HEK293 (cell line): ENCODE results near the gene NDUFS8.

Experiments used
- BCL11A ChIP-seq: fragments of 450-650 bp; formaldehyde crosslinking; IDR thresholded peaks from 2 replicates; pipeline ENCODE4 v1.5.1; 2016; ENCODE audit warnings: low read depth, missing biosample characterization, missing genetic modification characterization
- EGR2 ChIP-seq: fragments of 450-650 bp; formaldehyde crosslinking; IDR thresholded peaks from 2 replicates; pipeline ENCODE4 v1.5.1; 2016; ENCODE audit warnings: low read depth, missing biosample characterization, missing genetic modification characterization
- GLIS1 ChIP-seq: fragments of 450-650 bp; formaldehyde crosslinking; IDR thresholded peaks from 2 replicates; pipeline ENCODE4 v1.5.1; 2016; ENCODE audit warnings: missing biosample characterization, missing genetic modification characterization
- HOXA7 ChIP-seq: sonication (generic); formaldehyde crosslinking; IDR thresholded peaks from 2 replicates; pipeline ENCODE4 v1.8.1; 2022; ENCODE audit warnings: missing genetic modification reagents, borderline replicate concordance
- KLF7 ChIP-seq: fragments of 450-650 bp; formaldehyde crosslinking; IDR thresholded peaks from 2 replicates; pipeline ENCODE4 v1.5.1; 2016; ENCODE audit warnings: missing biosample characterization, missing genetic modification characterization, borderline replicate concordance
- MYNN ChIP-seq: fragments of 450-650 bp; formaldehyde crosslinking; IDR thresholded peaks from 2 replicates; pipeline ENCODE4 v1.5.1; 2016; ENCODE audit warnings: missing biosample characterization, missing genetic modification characterization, borderline replicate concordance
- SCRT1 ChIP-seq: fragments of 450-650 bp; formaldehyde crosslinking; IDR thresholded peaks from 2 replicates; pipeline ENCODE4 v1.5.1; 2016; ENCODE audit warnings: missing biosample characterization, missing genetic modification characterization, borderline replicate concordance
- YY2 ChIP-seq: fragments of 450-650 bp; formaldehyde crosslinking; IDR thresholded peaks from 2 replicates; pipeline ENCODE4 v1.5.1; 2016; ENCODE audit warnings: missing biosample characterization, missing genetic modification characterization
- ZBTB17 ChIP-seq: fragments of 450-650 bp; formaldehyde crosslinking; IDR thresholded peaks from 2 replicates; pipeline ENCODE4 v1.5.1; 2016; ENCODE audit warnings: missing biosample characterization, missing genetic modification characterization
- ZNF114 ChIP-seq: fragments of 450-650 bp; formaldehyde crosslinking; IDR thresholded peaks from 2 replicates; pipeline ENCODE4 v1.5.0; 2017; ENCODE audit warnings: missing biosample characterization, missing genetic modification characterization
- ZNF175 ChIP-seq: fragments of 450-650 bp; formaldehyde crosslinking; IDR thresholded peaks from 2 replicates; pipeline ENCODE4 v1.5.1; 2016; ENCODE audit warnings: missing biosample characterization, missing genetic modification characterization
- ZNF292 ChIP-seq: fragments of 450-650 bp; formaldehyde crosslinking; IDR thresholded peaks from 2 replicates; pipeline ENCODE4 v1.5.1; 2016; ENCODE audit warnings: low read depth, missing biosample characterization, missing genetic modification characterization, borderline replicate concordance
- ZNF335 ChIP-seq: fragments of 450-650 bp; formaldehyde crosslinking; conservative IDR thresholded peaks from 2 replicates; pipeline ENCODE4 v1.5.1; 2016; ENCODE audit warnings: missing biosample characterization, missing genetic modification characterization
- ZNF341 ChIP-seq: fragments of 450-650 bp; formaldehyde crosslinking; IDR thresholded peaks from 2 replicates; pipeline ENCODE4; 2016; ENCODE audit warnings: low read depth, missing biosample characterization, missing genetic modification characterization
- ZNF350 ChIP-seq: fragments of 450-650 bp; formaldehyde crosslinking; IDR thresholded peaks from 2 replicates; pipeline ENCODE4 v1.5.0; 2017; ENCODE audit warnings: missing biosample characterization, mild to moderate bottlenecking, missing genetic modification characterization
- ZNF426 ChIP-seq: fragments of 450-650 bp; formaldehyde crosslinking; IDR thresholded peaks from 2 replicates; pipeline ENCODE4 v1.5.1; 2017; ENCODE audit warnings: missing biosample characterization, missing genetic modification characterization, mild to moderate bottlenecking, inconsistent platforms, moderate library complexity
- ZNF529 ChIP-seq: fragments of 450-650 bp; formaldehyde crosslinking; IDR thresholded peaks from 2 replicates; pipeline ENCODE4 v1.5.1; 2017; ENCODE audit warnings: missing genetic modification characterization, missing biosample characterization; ENCODE audit not compliant: insufficient replicate concordance
- ZNF561 ChIP-seq: fragments of 450-650 bp; IDR thresholded peaks from 2 replicates; pipeline ENCODE4 v1.5.1; 2018; ENCODE audit warnings: missing biosample characterization, missing genetic modification characterization, borderline replicate concordance
- ZNF623 ChIP-seq: fragments of 450-650 bp; formaldehyde crosslinking; IDR thresholded peaks from 2 replicates; pipeline ENCODE4 v1.5.1; 2016; ENCODE audit warnings: missing biosample characterization, missing genetic modification characterization
- ZNF660 ChIP-seq: fragments of 450-650 bp; IDR thresholded peaks from 2 replicates; pipeline ENCODE4 v1.5.1; 2018; ENCODE audit warnings: missing biosample characterization, mild to moderate bottlenecking, missing genetic modification characterization
- ZNF677 ChIP-seq: fragments of 450-650 bp; IDR thresholded peaks from 2 replicates; pipeline ENCODE4 v1.5.0; 2018; ENCODE audit warnings: missing biosample characterization, mild to moderate bottlenecking, missing genetic modification characterization, moderate library complexity
- ZNF768 ChIP-seq: fragments of 450-650 bp; formaldehyde crosslinking; IDR thresholded peaks from 2 replicates; pipeline ENCODE4 v1.5.1; 2018; ENCODE audit warnings: missing biosample characterization, mild to moderate bottlenecking, missing genetic modification characterization
- ZNF830 ChIP-seq: fragments of 450-650 bp; IDR thresholded peaks from 2 replicates; pipeline ENCODE4 v1.5.0; 2018; ENCODE audit warnings: missing biosample characterization, missing genetic modification characterization, low read depth, mild to moderate bottlenecking, moderate library complexity
- TF ChIP-seq, protein P1 (sequence below): fragments of 450-650 bp; IDR thresholded peaks from 2 replicates; pipeline ENCODE4 v1.5.1; 2018; ENCODE audit warnings: missing biosample characterization, mild to moderate bottlenecking, missing genetic modification characterization
- TF ChIP-seq, protein P2 (sequence below): fragments of 450-650 bp; formaldehyde crosslinking; IDR thresholded peaks from 2 replicates; pipeline ENCODE4 v1.5.1; 2016; ENCODE audit warnings: missing biosample characterization, missing genetic modification characterization
- TF ChIP-seq, protein P3 (sequence below): fragments of 450-650 bp; formaldehyde crosslinking; IDR thresholded peaks from 2 replicates; pipeline ENCODE4 v1.5.1; 2016; ENCODE audit warnings: missing biosample characterization, missing genetic modification characterization
- TF ChIP-seq, protein P4 (sequence below): fragments of 450-650 bp; formaldehyde crosslinking; IDR thresholded peaks from 2 replicates; pipeline ENCODE4 v1.5.1; 2016; ENCODE audit warnings: missing biosample characterization, missing genetic modification characterization
- TF ChIP-seq, protein P5 (sequence below): fragments of 450-650 bp; formaldehyde crosslinking; IDR thresholded peaks from 2 replicates; pipeline ENCODE4 v1.5.1; 2016; ENCODE audit warnings: missing biosample characterization, missing genetic modification characterization
- TF ChIP-seq, protein P6 (sequence below): fragments of 450-650 bp; formaldehyde crosslinking; optimal IDR thresholded peaks from 2 replicates; pipeline ENCODE3; 2016; ENCODE audit warnings: missing biosample characterization, mild to moderate bottlenecking, missing genetic modification characterization

NDUFS8 gene

DNA sequence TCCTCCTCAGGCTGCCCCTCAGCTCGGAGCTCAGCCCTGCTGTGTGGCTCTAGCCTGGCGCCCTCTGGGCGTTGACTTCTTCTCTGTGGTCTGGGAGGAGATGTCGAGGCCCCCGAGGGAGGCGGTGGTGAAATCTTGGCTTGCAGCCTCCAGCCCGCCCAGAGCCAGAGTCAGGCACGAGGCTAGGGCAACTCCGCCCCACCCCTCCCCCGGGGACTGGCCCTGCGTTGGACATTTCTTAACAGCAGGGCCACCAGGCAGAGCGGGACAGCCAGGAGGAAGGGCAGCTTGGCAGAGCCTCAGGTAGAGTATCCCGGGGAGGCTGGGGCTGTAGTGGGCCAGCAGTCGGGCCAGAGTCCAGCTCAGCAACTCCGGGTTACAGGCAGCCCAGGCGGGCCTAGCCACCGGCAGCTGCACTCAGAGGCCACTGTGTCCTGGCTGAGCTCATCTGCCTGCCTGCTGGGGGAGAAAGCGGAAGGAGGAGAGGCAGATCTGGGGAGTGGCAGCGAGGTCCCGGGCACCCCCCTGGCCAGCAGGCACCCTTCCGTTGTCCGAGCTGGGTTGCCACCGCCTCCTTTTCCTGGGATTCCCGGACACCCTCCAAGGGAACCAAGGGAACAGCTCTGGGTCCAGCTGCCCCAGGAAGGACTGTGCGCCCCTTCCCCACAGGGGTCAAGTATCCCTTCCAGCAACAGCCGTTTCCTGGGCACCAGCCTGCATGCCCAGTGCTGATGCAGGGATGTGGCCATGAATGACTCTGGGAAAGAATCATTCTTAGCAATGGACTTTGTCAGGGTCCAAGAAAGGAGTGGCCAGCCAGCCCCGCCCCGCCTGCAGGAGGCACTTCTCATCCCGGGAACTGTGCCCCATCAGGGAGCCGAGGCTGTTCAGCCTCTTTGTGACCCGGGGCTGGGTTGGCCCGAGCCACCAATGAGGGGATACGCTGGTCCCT lies 20.1 kb upstream of the NDUFS8 start, which contains the start of gene ALDH3B1 (continued):
- TF ChIP-seq ZNF623 (tag by site-specific recombination) (no peak), ZNF768 (no peak), SCRT1 (tag by site-specific recombination) (no peak), ZNF426 (tag by site-specific recombination) (no peak), ZNF114 (tag by site-specific recombination) (no peak), ZNF350 (tag by site-specific recombination) (no peak), HOXA7 (no peak), ZNF660 (tag by site-specific recombination) (no peak), YY2 (tag by site-specific recombination) (no peak), ZNF830 (tag by site-specific recombination) (no peak), KLF7 (tag by site-specific recombination) (peak; percentile 20; the same call in 1 of the 2 replicates), ZNF677 (no peak), ZNF561 (tag by site-specific recombination) (no peak), MYNN (tag by site-specific recombination) (no peak), ZBTB17 (tag by site-specific recombination) (peak; percentile 82), ZNF341 (tag by site-specific recombination) (peak; percentile 92), BCL11A (tag by site-specific recombination) (no peak), ZNF292 (tag by site-specific recombination) (no peak), ZNF175 (tag by site-specific recombination) (no peak), ZNF335 (tag by site-specific recombination) (peak; percentile 93), ZNF529 (tag by site-specific recombination) (no peak), EGR2 (tag by site-specific recombination) (peak; percentile 28; the same call in 1 of the 2 replicates), GLIS1 (tag by site-specific recombination) (peak; percentile 74)
- TF ChIP-seq, protein P1, sequence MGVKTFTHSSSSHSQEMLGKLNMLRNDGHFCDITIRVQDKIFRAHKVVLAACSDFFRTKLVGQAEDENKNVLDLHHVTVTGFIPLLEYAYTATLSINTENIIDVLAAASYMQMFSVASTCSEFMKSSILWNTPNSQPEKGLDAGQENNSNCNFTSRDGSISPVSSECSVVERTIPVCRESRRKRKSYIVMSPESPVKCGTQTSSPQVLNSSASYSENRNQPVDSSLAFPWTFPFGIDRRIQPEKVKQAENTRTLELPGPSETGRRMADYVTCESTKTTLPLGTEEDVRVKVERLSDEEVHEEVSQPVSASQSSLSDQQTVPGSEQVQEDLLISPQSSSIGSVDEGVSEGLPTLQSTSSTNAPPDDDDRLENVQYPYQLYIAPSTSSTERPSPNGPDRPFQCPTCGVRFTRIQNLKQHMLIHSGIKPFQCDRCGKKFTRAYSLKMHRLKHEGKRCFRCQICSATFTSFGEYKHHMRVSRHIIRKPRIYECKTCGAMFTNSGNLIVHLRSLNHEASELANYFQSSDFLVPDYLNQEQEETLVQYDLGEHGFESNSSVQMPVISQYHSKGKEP (tag by site-specific recombination), result no peak
- TF ChIP-seq, protein P2, sequence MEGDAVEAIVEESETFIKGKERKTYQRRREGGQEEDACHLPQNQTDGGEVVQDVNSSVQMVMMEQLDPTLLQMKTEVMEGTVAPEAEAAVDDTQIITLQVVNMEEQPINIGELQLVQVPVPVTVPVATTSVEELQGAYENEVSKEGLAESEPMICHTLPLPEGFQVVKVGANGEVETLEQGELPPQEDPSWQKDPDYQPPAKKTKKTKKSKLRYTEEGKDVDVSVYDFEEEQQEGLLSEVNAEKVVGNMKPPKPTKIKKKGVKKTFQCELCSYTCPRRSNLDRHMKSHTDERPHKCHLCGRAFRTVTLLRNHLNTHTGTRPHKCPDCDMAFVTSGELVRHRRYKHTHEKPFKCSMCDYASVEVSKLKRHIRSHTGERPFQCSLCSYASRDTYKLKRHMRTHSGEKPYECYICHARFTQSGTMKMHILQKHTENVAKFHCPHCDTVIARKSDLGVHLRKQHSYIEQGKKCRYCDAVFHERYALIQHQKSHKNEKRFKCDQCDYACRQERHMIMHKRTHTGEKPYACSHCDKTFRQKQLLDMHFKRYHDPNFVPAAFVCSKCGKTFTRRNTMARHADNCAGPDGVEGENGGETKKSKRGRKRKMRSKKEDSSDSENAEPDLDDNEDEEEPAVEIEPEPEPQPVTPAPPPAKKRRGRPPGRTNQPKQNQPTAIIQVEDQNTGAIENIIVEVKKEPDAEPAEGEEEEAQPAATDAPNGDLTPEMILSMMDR (tag by site-specific recombination), result no peak
- TF ChIP-seq, protein P3, sequence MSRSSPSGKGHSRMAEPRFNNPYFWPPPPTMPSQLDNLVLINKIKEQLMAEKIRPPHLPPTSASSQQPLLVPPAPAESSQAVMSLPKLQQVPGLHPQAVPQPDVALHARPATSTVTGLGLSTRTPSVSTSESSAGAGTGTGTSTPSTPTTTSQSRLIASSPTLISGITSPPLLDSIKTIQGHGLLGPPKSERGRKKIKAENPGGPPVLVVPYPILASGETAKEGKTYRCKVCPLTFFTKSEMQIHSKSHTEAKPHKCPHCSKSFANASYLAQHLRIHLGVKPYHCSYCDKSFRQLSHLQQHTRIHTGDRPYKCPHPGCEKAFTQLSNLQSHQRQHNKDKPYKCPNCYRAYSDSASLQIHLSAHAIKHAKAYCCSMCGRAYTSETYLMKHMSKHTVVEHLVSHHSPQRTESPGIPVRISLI, result no peak
- TF ChIP-seq, protein P4, sequence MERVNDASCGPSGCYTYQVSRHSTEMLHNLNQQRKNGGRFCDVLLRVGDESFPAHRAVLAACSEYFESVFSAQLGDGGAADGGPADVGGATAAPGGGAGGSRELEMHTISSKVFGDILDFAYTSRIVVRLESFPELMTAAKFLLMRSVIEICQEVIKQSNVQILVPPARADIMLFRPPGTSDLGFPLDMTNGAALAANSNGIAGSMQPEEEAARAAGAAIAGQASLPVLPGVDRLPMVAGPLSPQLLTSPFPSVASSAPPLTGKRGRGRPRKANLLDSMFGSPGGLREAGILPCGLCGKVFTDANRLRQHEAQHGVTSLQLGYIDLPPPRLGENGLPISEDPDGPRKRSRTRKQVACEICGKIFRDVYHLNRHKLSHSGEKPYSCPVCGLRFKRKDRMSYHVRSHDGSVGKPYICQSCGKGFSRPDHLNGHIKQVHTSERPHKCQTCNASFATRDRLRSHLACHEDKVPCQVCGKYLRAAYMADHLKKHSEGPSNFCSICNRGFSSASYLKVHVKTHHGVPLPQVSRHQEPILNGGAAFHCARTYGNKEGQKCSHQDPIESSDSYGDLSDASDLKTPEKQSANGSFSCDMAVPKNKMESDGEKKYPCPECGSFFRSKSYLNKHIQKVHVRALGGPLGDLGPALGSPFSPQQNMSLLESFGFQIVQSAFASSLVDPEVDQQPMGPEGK (tag by site-specific recombination), result no peak
- TF ChIP-seq, protein P5, sequence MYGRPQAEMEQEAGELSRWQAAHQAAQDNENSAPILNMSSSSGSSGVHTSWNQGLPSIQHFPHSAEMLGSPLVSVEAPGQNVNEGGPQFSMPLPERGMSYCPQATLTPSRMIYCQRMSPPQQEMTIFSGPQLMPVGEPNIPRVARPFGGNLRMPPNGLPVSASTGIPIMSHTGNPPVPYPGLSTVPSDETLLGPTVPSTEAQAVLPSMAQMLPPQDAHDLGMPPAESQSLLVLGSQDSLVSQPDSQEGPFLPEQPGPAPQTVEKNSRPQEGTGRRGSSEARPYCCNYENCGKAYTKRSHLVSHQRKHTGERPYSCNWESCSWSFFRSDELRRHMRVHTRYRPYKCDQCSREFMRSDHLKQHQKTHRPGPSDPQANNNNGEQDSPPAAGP (tag by site-specific recombination), result no peak
- TF ChIP-seq, protein P6, sequence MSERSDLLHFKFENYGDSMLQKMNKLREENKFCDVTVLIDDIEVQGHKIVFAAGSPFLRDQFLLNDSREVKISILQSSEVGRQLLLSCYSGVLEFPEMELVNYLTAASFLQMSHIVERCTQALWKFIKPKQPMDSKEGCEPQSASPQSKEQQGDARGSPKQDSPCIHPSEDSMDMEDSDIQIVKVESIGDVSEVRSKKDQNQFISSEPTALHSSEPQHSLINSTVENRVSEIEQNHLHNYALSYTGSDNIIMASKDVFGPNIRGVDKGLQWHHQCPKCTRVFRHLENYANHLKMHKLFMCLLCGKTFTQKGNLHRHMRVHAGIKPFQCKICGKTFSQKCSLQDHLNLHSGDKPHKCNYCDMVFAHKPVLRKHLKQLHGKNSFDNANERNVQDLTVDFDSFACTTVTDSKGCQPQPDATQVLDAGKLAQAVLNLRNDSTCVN (tag by site-specific recombination), result no peak
